MM.1S (cell line): Measurements from ENCODE around the gene LDHB.
"Not testable (repeated sequence)": the region's sequence is repeated elsewhere in the genome, so short reads cannot be mapped to it uniquely, and the experiment has no call there.

ENCODE experiments used
- DNase-seq: peaks from one replicate; pipeline ENCODE4 v3.0.0-alpha.2; 2015
- H2AFZ ChIP-seq: fragments of 300-600 bp; sonication (generic); 2 replicates; pipeline ENCODE4 v1.6.0; 2016; ENCODE audit warnings: antibody characterized with exemption, low read length
- H3F3A ChIP-seq: fragments of 300-600 bp; sonication (generic); 2 replicates; pipeline ENCODE4 v1.6.1; 2016; ENCODE audit warnings: mild to moderate bottlenecking, antibody characterized with exemption, low read length, moderate library complexity, mixed read lengths; ENCODE audit not compliant: insufficient read depth
- H3K27ac ChIP-seq: fragments of 300-600 bp; sonication (generic); 2 replicates; pipeline ENCODE4 v1.5.1; 2016; ENCODE audit warnings: mild to moderate bottlenecking, low read length
- H3K27me3 ChIP-seq: fragments of 300-600 bp; sonication (generic); replicated peaks from 2 replicates; pipeline ENCODE4 v1.6.0; 2016; ENCODE audit warnings: low read length; ENCODE audit not compliant: insufficient read depth
- H3K36me3 ChIP-seq: fragments of 300-600 bp; sonication (generic); replicated peaks from 2 replicates; pipeline ENCODE4 v1.6.1; 2016; ENCODE audit warnings: mild to moderate bottlenecking, low read length, mixed read lengths; ENCODE audit not compliant: insufficient read depth
- H3K4me1 ChIP-seq: fragments of 300-600 bp; sonication (generic); 2 replicates; pipeline ENCODE4 v1.6.1; 2016; ENCODE audit warnings: low read length, mixed read lengths
- H3K4me2 ChIP-seq: fragments of 300-600 bp; sonication (generic); 2 replicates; pipeline ENCODE4 v1.6.0; 2016; ENCODE audit warnings: low read depth, low read length
- H3K4me3 ChIP-seq: fragments of 300-600 bp; sonication (generic); 2 replicates; pipeline ENCODE4 v1.5.1; 2016; ENCODE audit warnings: low read length, mixed read lengths
- H3K79me2 ChIP-seq: fragments of 300-600 bp; sonication (generic); 2 replicates; pipeline ENCODE4 v1.6.1; 2016; ENCODE audit warnings: mixed run types, low read length, mixed read lengths
- H3K9ac ChIP-seq: fragments of 300-600 bp; sonication (generic); 2 replicates; pipeline ENCODE4 v1.6.1; 2016; ENCODE audit warnings: low read length, mixed read lengths
- H3K9me2 ChIP-seq: fragments of 300-600 bp; sonication (generic); replicated peaks from 2 replicates; pipeline ENCODE4 v1.6.1; 2016; ENCODE audit warnings: mild to moderate bottlenecking, low read length, mixed read lengths; ENCODE audit not compliant: insufficient read depth
- H3K9me3 ChIP-seq: fragments of 300-600 bp; sonication (generic); replicated peaks from 2 replicates; pipeline ENCODE4 v1.6.1; 2016; ENCODE audit warnings: mild to moderate bottlenecking, low read length, mixed read lengths; ENCODE audit not compliant: insufficient read depth
- H4K20me1 ChIP-seq: fragments of 300-600 bp; sonication (generic); 2 replicates; pipeline ENCODE4 v1.6.1; 2016; ENCODE audit warnings: mild to moderate bottlenecking, low read length, moderate library complexity, mixed read lengths; ENCODE audit not compliant: insufficient read depth
- EZH2 ChIP-seq: fragments of 300-600 bp; sonication (generic); optimal IDR thresholded peaks from 2 replicates; pipeline ENCODE3; 2017; ENCODE audit warnings: low read depth, mild to moderate bottlenecking, antibody characterized with exemption, low read length, mixed read lengths
- EZH2phosphoT487 ChIP-seq: fragments of 300-600 bp; sonication (generic); IDR thresholded peaks from 2 replicates; pipeline ENCODE4 v1.6.1; 2018; ENCODE audit warnings: antibody characterized with exemption, low read length
- TF ChIP-seq, protein P1 (sequence below): fragments of 300-600 bp; sonication (generic); IDR thresholded peaks from 2 replicates; pipeline ENCODE4 v1.5.1; 2016; ENCODE audit warnings: antibody characterized with exemption, low read length, mixed read lengths

The LDHB gene

DNA sequence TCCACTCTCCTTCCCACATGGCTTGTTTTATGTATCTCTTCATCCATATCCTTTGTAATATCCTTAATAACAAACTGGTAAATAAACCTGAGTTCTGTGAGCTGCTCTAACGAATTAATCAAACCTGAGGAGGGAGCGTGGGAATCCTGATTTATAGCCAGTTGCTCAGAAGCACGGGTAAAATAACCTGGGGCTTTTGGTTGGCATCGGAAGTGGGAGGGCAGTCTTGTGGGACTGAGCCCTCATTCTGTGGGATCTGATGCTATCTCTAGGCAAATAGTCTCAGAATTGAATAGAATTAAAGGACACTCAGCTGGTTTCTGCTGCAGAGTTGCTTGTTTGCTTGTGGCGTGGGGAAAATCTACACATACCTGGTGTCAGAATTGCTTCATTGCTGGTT is 17.5 kb upstream of the LDHB start:
- Histone ChIP-seq H3K4me3 (no peak overlapping the region), H3K9me2 (no peaks in the 10 kb centered on the region), H3K4me1 (no peaks in the 10 kb centered on the region)

DNA sequence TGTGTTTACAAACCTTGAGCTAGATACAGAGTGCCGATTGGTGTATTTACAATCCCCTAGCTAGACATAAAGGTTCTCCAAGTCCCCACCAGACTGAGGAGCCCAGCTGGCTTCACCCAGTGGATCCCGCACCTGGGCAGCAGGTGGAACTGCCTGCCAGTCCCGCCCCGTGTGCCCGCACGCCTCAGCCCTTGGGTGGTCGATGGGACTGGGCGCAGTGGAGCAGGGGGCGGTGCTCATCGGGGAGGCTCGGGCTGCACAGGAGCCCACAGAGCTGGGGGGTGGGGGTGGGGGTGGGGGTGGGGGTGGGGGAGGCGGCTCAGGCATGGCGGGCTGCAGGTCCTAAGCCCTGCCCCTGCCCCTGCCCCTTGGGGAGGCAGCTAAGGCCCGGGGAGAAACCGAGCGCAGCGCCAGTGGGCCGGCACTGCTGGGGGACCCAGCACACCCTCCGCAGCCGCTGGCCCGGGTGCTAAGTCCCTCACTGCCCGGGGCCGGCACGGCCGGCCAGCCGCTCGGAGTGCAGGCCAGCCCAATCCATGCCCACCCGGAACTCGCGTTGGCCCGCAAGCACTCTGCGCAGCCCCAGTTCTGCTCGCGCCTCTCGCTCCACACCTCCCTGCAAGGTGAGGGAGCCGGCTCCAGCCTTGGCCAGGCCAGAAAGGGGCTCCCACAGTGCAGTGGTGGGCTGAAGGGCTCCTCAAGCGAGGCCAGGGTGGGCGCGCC is 16.3 kb upstream of the LDHB start:
- not testable (repeated sequence) for DNase-seq, H3K9me3 ChIP-seq, H2AFZ ChIP-seq, H4K20me1 ChIP-seq, H3K4me1 ChIP-seq, H3K4me2 ChIP-seq, H3K27ac ChIP-seq, H3K36me3 ChIP-seq, H3K9ac ChIP-seq, H3F3A ChIP-seq, H3K4me3 ChIP-seq, H3K9me2 ChIP-seq, H3K79me2 ChIP-seq, H3K27me3 ChIP-seq

More for the DNA sequence above, 17.5 kb upstream of the LDHB start:
- no peak for TF ChIP-seq EZH2phosphoT487
- TF ChIP-seq, protein P1, sequence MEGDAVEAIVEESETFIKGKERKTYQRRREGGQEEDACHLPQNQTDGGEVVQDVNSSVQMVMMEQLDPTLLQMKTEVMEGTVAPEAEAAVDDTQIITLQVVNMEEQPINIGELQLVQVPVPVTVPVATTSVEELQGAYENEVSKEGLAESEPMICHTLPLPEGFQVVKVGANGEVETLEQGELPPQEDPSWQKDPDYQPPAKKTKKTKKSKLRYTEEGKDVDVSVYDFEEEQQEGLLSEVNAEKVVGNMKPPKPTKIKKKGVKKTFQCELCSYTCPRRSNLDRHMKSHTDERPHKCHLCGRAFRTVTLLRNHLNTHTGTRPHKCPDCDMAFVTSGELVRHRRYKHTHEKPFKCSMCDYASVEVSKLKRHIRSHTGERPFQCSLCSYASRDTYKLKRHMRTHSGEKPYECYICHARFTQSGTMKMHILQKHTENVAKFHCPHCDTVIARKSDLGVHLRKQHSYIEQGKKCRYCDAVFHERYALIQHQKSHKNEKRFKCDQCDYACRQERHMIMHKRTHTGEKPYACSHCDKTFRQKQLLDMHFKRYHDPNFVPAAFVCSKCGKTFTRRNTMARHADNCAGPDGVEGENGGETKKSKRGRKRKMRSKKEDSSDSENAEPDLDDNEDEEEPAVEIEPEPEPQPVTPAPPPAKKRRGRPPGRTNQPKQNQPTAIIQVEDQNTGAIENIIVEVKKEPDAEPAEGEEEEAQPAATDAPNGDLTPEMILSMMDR = no peak
- TF ChIP-seq EZH2 = no peak
- Histone ChIP-seq H3F3A (no peaks in the 10 kb centered on the region), H3K27ac (no peak overlapping the region), H4K20me1 (no peaks in the 10 kb centered on the region), H3K9me3 (no peaks in the 10 kb centered on the region), H3K79me2 (no peaks in the 10 kb centered on the region), H3K36me3 (no peaks in the 10 kb centered on the region), H2AFZ (no peak overlapping the region), H3K27me3 (no peaks in the 10 kb centered on the region), H3K4me2 (no peak overlapping the region), H3K9ac (no peak overlapping the region)
- DNase-seq = no peak

DNA sequence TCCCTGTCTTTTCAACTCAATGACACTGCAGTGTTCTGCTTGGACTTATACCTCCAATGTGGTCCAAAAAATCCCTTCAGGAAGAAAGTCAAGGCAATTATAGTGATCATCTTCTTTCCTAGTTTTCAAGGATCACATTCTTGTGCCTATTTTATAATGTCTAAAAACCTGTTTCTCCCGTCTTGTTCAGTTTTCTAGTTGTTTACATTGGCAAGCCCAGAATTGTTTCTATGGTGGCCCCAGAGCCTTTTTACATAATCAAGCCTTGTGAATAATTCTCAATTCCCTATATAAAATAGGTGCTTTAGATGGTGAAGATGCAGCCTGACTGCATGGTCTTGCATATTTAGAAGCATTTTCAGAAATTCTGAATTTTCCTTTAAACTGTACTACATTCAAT is 14.5 kb upstream of the LDHB start:
- Histone ChIP-seq H3K4me1 (no peaks in the 10 kb centered on the region), H3K79me2 (no peaks in the 10 kb centered on the region), H3K27ac (no peak overlapping the region), H3F3A (no peaks in the 10 kb centered on the region), H3K27me3 (no peaks in the 10 kb centered on the region), H3K4me3 (no peak overlapping the region), H3K9ac (no peak overlapping the region), H3K9me2 (no peaks in the 10 kb centered on the region), H3K9me3 (no peaks in the 10 kb centered on the region), H2AFZ (no peak overlapping the region), H3K36me3 (no peaks in the 10 kb centered on the region), H4K20me1 (no peaks in the 10 kb centered on the region), H3K4me2 (no peak overlapping the region)
- TF ChIP-seq, protein P1 = no peak
- no peak for TF ChIP-seq EZH2
- TF ChIP-seq EZH2phosphoT487 = no peak
- no peak for DNase-seq

DNA sequence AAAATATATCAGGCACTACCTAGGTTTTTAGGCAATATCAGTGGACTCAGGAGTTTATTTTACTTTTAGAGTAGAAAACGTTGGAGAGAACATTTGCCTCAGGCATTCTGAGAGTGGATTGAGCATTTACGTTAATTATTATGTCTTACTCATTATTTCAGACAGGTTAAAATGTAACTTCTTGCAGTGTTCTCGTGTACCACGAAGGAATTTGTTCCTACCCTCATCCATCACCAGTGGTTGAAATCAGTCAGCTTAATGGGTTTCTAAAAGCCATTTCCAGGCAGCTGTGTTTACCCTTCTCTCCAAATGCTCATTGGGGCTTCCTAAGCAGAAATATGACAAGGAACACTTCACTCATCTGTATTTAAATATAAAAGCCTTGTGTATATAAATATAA is 9.1 kb upstream of the LDHB start:
- no peaks in the 10 kb centered on the region for H3K4me1 ChIP-seq
- H3K4me3 ChIP-seq = no peak overlapping the region
- TF ChIP-seq, protein P1 = no peak
- TF ChIP-seq EZH2 (no peak), EZH2phosphoT487 (no peak)
- H2AFZ ChIP-seq = no peak overlapping the region
- H3K9me2 ChIP-seq = no peaks in the 10 kb centered on the region
- no peaks in the 10 kb centered on the region for H4K20me1 ChIP-seq
- H3F3A ChIP-seq = no peaks in the 10 kb centered on the region
- no peaks in the 10 kb centered on the region for H3K36me3 ChIP-seq
- H3K9ac ChIP-seq = no peak overlapping the region
- no peak overlapping the region for H3K27ac ChIP-seq
- H3K9me3 ChIP-seq = no peaks in the 10 kb centered on the region
- H3K79me2 ChIP-seq = no peaks in the 10 kb centered on the region
- DNase-seq = no peak
- H3K27me3 ChIP-seq = no peaks in the 10 kb centered on the region
- H3K4me2 ChIP-seq = no peak overlapping the region
